Measurements from ENCODE around the gene KCNN2.

GRCh38 chr5:114367029-114367428 is 5.2 kb downstream of the KCNN2 start:
- TF ChIP-seq CTCF (IDR thresholded peaks at IDR 0.05) (no peak), POLR2A (IDR thresholded peaks at IDR 0.05) (no peak)
